ENCODE measurements around the gene KRT75. TPM values are rescaled to one million over a fixed set of nuclear protein-coding genes. Genes with fewer than 3 reads are reported as not detected.

The KRT75 gene
- polyA plus RNA-seq, 1 experiment = not detected

DNA sequence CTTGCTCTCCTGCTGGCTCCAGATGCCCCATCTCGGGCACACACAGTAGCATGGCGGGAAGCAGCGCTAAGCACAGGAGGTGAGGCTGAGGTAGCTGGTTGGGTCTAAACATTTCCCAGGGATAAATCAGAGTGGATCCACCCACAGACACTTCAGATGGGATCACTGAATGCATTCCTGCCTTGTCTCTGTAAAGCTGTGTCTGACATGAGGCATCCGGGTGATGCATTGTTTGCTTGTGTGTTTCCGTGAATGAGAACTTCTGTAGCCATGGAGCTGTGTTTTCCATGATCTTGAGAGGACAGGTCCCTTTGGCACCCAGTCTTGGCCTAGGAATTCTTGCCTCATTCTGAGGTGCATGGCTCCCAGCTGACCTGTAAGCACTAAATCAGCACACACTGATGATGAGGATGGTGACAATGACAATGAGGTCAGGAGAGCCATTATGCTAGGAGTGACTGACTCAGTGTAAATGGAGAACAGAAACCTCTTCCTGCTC, 6.7 kb upstream of the KRT75 start:
- Histone ChIP-seq H3K4me3 (ENCODE audit: low read depth, low read length) (no peak overlapping the region), H3K36me3 (ENCODE audit: control insufficient read depth, insufficient read depth, low read length) (no peaks in the 10 kb centered on the region), H3K27me3 (ENCODE audit: control insufficient read depth, insufficient read depth, low read length) (no peaks in the 10 kb centered on the region)
- TF ChIP-seq, protein P1, sequence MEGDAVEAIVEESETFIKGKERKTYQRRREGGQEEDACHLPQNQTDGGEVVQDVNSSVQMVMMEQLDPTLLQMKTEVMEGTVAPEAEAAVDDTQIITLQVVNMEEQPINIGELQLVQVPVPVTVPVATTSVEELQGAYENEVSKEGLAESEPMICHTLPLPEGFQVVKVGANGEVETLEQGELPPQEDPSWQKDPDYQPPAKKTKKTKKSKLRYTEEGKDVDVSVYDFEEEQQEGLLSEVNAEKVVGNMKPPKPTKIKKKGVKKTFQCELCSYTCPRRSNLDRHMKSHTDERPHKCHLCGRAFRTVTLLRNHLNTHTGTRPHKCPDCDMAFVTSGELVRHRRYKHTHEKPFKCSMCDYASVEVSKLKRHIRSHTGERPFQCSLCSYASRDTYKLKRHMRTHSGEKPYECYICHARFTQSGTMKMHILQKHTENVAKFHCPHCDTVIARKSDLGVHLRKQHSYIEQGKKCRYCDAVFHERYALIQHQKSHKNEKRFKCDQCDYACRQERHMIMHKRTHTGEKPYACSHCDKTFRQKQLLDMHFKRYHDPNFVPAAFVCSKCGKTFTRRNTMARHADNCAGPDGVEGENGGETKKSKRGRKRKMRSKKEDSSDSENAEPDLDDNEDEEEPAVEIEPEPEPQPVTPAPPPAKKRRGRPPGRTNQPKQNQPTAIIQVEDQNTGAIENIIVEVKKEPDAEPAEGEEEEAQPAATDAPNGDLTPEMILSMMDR (IDR thresholded peaks at IDR 0.05; ENCODE audit: insufficient read depth, low read depth, low read length) = no peak
- DNase-seq (ENCODE audit: low read depth) = no peak
- ChIA-PET CTCF (no interaction called here), POLR2A (no interaction called here)

DNA sequence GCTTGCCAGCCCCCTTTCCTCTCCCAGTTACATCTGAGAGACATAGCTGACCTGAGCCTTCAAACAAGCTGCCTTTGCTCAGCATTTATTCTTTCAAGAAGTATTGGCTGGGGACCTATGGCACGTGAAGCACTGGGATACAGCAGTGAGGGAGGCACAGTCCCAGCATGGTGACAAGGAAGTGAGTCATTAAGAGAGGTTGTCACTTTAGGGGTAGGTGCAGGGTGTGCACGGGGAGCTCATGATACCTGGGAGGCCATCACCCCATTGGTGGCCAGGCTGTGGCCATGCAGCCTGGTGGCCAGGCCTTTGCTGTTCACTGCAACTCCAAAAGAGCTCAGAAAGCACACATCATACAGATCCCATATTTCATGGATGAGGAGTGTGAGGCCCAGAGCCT, 5.7 kb upstream of the KRT75 start:
- POLR2A ChIA-PET = no interaction called here
- no peaks in the 10 kb centered on the region for H3K36me3 ChIP-seq (ENCODE audit: control insufficient read depth, insufficient read depth, low read length)
- CTCF ChIA-PET = interaction anchor here (1.0 kb wide), 1 partner anchor 48 kb away, joined by 3 read pairs; no protein-coding TSS in a partner anchor
- no peak for DNase-seq (ENCODE audit: low read depth)
- TF ChIP-seq, protein P1 (IDR thresholded peaks at IDR 0.05; ENCODE audit: insufficient read depth, low read depth, low read length) = no peak
- H3K27me3 ChIP-seq (ENCODE audit: control insufficient read depth, insufficient read depth, low read length) = no peaks in the 10 kb centered on the region
- H3K4me3 ChIP-seq (ENCODE audit: low read depth, low read length) = no peak overlapping the region

DNA sequence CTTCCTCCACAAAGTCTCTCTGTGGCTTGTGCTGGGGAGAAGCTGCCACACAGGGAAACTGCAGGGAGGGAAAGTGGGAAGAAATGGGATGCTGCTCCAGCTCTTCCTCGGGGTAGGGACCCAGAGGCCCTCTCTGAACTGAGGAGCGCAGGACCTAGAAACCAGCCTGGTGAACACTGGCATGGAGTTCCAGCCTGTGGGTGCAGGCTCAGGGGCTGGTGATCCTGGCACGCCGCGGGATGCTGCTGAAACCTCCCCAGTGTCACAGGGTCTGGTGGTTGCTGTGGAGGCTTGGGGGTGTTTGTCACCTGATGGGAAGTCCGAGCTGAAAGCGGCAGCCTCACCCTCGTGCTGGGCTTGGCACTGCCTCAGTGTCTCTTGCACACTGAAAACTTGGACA, 5.2 kb upstream of the KRT75 start:
- TF ChIP-seq, protein P1 (IDR thresholded peaks at IDR 0.05; ENCODE audit: insufficient read depth, low read depth, low read length) = no peak
- DNase-seq (ENCODE audit: low read depth) = no peak
- POLR2A ChIA-PET = no interaction called here
- CTCF ChIA-PET = interaction anchor here (1.0 kb wide), 1 partner anchor 48 kb away, joined by 3 read pairs; no protein-coding TSS in a partner anchor
- Histone ChIP-seq H3K27me3 (ENCODE audit: control insufficient read depth, insufficient read depth, low read length) (no peaks in the 10 kb centered on the region), H3K36me3 (ENCODE audit: control insufficient read depth, insufficient read depth, low read length) (no peaks in the 10 kb centered on the region), H3K4me3 (ENCODE audit: low read depth, low read length) (no peak overlapping the region)

DNA sequence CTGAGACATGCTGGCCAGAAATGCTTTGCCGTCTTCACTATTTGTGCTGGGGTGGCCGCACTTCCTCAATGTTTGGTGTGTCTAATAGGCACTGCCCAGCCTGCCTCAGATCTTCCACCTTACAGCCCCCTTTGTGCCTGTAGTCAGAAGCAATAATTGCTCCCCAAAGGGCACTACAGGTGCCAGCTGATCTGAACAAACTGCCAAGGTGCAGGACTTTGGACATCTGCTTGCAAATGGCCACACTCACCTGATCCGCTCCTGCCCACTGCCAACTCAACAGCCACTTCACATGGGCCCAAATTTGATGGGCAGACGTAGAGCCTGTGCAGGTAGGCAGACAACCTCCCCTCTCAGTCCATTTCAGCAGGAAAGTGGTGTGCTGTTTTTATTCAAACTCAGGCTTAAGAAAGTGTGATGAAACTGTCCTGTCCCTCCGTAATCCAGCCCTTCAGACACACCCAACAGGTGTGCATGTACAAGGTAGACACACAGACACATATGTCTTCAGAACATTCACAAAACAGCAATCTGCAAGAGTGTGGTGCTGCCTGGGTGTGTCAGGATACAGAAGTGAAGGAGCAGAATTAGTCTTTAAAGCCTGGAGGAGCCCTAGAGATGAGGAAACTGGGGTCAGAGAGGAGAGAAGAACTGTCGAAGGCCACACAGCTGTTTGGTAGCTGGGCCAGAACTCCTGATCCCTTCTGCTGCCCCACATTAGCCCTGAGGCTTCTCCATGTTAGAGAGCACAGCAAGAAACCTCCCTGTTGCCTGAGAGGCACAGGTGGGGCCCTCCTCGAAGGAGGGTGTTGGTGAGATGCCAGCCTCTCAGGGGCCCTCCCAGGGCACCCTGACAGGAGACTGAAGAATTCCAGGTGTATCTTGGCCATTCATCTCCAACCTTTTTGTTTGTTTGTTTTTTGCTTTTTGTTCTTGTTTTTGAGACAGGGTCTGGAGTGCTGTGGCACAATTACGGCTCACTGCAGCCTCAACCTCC, 4.4 kb upstream of the KRT75 start:
- Histone ChIP-seq H3K27me3 (ENCODE audit: control insufficient read depth, insufficient read depth, low read length) (no peaks in the 10 kb centered on the region), H3K36me3 (ENCODE audit: control insufficient read depth, insufficient read depth, low read length) (no peaks in the 10 kb centered on the region), H3K4me3 (ENCODE audit: low read depth, low read length) (no peak overlapping the region)
- ChIA-PET CTCF (no interaction called here), POLR2A (no interaction called here)
- no peak for DNase-seq (ENCODE audit: low read depth)
- TF ChIP-seq, protein P1 (IDR thresholded peaks at IDR 0.05; ENCODE audit: insufficient read depth, low read depth, low read length) = no peak

DNA sequence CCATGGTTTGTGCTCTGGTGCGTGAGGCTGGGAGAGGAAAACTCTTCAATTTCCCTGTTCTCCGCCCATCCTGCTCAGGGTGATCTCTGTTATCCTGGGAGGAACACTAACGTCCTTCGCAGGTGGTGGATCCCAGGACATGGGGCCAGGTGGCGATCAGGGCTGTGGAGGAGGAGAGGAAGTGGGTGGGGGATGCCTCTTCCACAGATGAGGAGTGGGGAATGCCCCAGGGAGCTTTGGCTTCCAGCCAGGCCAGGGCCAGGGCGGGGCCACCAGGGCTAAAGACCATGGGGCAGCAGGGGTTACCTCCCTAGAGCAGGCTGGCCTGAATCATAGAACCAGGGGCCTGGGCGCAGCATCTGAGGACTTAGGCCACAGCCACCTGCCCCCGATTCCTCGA, 3.3 kb upstream of the KRT75 start:
- Histone ChIP-seq H3K36me3 (ENCODE audit: control insufficient read depth, insufficient read depth, low read length) (no peaks in the 10 kb centered on the region), H3K4me3 (ENCODE audit: low read depth, low read length) (no peak overlapping the region), H3K27me3 (ENCODE audit: control insufficient read depth, insufficient read depth, low read length) (peaks cover 4% of the 10 kb centered on the region)
- TF ChIP-seq, protein P1 (IDR thresholded peaks at IDR 0.05; ENCODE audit: insufficient read depth, low read depth, low read length) = no peak
- ChIA-PET POLR2A (no interaction called here), CTCF (no interaction called here)
- no peak for DNase-seq (ENCODE audit: low read depth)
